Osteocyte (in vitro differentiated cells): ENCODE measurements around the gene DDB1. TPM values are rescaled to one million over a fixed set of nuclear protein-coding genes. Genes with fewer than 3 reads are reported as not detected.

Experiments
- DNase-seq: peaks from one replicate; pipeline ENCODE4 v3.0.0; 2021; ENCODE audit warnings: mixed read lengths; ENCODE audit not compliant: unreplicated experiment; ENCODE audit errors: extremely low spot score
- H3K27ac Mint-ChIP-seq: one replicate; pipeline ENCODE4 v1.8.0; 2021; ENCODE audit warnings: mild to moderate bottlenecking, mixed read lengths; ENCODE audit not compliant: unreplicated experiment
- H3K27me3 Mint-ChIP-seq: one replicate; pipeline ENCODE4 v1.8.0; 2021; ENCODE audit warnings: mixed read lengths; ENCODE audit not compliant: unreplicated experiment
- H3K36me3 Mint-ChIP-seq: one replicate; pipeline ENCODE4 v1.8.0; 2021; ENCODE audit warnings: mixed read lengths; ENCODE audit not compliant: unreplicated experiment
- H3K4me1 Mint-ChIP-seq: one replicate; pipeline ENCODE4 v1.8.0; 2021; ENCODE audit warnings: mixed read lengths; ENCODE audit not compliant: unreplicated experiment
- H3K4me3 Mint-ChIP-seq: one replicate; pipeline ENCODE4 v1.8.0; 2021; ENCODE audit warnings: mild to moderate bottlenecking, moderate library complexity, mixed read lengths; ENCODE audit not compliant: unreplicated experiment
- H3K9me3 Mint-ChIP-seq: one replicate; pipeline ENCODE4 v1.8.0; 2021; ENCODE audit warnings: mixed read lengths; ENCODE audit not compliant: unreplicated experiment
- total RNA-seq: library from RNA; stranded (reverse); gene quantifications from 2 replicates; pipeline ENCODE4 v1.2.1, GENCODE V29; 2021
- TF ChIP-seq, protein P1 (sequence below): fragments of 200-600 bp; sonication (generic); IDR thresholded peaks from 2 replicates; pipeline ENCODE4 v1.5.0; 2021; ENCODE audit warnings: antibody characterized with exemption, mild to moderate bottlenecking, moderate library complexity

Gene DDB1
- total RNA-seq, 1 donor from 2014 or later = 266 TPM

DNA sequence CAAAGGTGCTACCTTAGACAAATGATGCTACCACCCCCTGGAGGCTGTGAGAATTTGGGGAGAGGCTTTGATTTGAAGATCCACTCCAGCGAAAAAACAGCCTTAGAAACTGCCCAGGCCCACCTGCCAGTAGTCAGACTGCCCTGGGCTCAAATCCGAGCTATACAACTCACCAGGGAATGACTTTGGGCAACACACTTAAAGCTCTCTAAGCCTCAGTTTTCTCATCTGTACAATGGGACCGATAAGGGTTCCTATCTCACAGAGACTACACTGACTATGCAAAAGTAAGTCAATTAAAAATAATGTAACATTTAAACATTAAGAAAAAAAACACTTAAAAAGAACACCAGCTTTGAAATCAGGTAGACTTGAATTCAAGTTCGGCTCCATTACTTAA, 57.7 kb downstream of the DDB1 start:
- Mint-ChIP-seq H3K27ac (no peak overlapping the region), H3K9me3 (no peaks in the 10 kb centered on the region), H3K27me3 (no peaks in the 10 kb centered on the region), H3K36me3 (peaks cover 3% of the 10 kb centered on the region), H3K4me1 (peaks cover 17% of the 10 kb centered on the region), H3K4me3 (no peak overlapping the region)
- DNase-seq = no peak
- TF ChIP-seq, protein P1, sequence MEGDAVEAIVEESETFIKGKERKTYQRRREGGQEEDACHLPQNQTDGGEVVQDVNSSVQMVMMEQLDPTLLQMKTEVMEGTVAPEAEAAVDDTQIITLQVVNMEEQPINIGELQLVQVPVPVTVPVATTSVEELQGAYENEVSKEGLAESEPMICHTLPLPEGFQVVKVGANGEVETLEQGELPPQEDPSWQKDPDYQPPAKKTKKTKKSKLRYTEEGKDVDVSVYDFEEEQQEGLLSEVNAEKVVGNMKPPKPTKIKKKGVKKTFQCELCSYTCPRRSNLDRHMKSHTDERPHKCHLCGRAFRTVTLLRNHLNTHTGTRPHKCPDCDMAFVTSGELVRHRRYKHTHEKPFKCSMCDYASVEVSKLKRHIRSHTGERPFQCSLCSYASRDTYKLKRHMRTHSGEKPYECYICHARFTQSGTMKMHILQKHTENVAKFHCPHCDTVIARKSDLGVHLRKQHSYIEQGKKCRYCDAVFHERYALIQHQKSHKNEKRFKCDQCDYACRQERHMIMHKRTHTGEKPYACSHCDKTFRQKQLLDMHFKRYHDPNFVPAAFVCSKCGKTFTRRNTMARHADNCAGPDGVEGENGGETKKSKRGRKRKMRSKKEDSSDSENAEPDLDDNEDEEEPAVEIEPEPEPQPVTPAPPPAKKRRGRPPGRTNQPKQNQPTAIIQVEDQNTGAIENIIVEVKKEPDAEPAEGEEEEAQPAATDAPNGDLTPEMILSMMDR = no peak

DNA sequence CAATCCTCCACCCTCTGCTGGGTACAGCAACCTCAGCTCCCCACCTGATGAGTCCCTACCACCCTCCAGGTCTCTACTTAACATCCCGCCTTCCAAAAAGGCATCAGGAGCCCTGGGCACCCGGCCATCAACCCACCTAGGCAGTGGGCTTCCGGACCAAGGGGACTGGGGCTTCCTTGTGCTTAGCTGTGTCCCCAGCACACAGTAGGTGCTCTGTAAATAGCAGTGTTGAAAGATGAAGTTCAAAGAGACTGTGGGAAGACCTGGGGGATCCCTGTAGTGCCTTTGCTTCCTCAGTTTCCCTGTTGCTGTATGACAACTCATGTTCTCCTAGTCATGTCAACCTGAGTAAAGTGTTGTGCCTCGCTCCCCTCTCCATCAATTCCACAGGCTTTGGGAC, 58.8 kb downstream of the DDB1 start:
- H3K27ac Mint-ChIP-seq = no peak overlapping the region
- TF ChIP-seq, protein P1 = no peak
- no peak overlapping the region for H3K4me3 Mint-ChIP-seq
- peaks cover 16% of the 10 kb centered on the region for H3K4me1 Mint-ChIP-seq
- no peaks in the 10 kb centered on the region for H3K9me3 Mint-ChIP-seq
- DNase-seq = no peak
- H3K36me3 Mint-ChIP-seq = peaks cover 3% of the 10 kb centered on the region
- no peaks in the 10 kb centered on the region for H3K27me3 Mint-ChIP-seq

DNA sequence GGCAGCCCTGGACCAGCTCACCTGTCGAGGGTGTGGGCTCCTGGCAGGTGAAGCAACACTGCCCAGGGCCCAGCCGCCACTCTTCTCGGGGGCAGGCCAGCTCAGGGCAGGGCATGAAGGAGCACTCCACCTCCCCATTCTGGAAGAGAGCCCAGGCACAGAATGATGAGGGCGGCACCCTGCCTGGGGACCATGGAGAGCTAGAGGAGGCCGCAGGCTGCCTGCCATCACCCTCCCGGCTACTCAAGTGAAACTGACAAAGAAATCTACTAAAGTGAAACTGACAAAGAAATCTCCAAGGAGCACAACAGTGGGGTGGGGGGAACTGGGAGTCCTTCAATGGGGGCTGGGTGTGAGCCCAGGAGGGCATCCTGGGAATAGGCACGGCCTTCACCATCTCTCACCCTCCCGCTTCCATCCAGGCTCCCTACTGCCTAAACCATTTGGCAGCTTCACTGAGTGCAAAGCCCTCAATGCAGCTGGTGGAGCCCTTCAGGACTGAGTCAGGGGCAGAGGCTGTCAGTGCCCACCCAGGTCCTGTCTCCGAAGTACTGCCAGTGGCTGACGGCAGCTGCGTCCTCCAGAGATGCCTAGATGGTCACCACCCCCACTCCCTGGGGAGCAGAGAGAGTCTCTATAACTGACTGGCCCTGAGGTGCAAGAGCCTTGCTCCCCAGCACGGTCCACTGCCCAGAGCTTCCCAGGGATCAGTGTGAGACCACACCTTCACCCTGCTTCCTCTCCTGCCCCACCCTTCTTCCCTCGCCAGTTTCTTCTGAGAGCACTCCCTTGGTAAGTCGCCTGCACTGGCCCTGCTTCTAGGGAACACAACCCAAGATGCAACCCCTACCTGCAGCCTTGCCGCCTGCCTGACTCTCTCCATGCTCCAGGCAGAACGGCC, 59.5 kb downstream of the DDB1 start:
- Mint-ChIP-seq H3K4me3 (no peak overlapping the region), H3K27ac (no peak overlapping the region), H3K4me1 (peaks cover 13% of the 10 kb centered on the region), H3K27me3 (no peaks in the 10 kb centered on the region), H3K36me3 (peaks cover 3% of the 10 kb centered on the region), H3K9me3 (no peaks in the 10 kb centered on the region)
- DNase-seq = no peak
- TF ChIP-seq, protein P1 = no peak

DNA sequence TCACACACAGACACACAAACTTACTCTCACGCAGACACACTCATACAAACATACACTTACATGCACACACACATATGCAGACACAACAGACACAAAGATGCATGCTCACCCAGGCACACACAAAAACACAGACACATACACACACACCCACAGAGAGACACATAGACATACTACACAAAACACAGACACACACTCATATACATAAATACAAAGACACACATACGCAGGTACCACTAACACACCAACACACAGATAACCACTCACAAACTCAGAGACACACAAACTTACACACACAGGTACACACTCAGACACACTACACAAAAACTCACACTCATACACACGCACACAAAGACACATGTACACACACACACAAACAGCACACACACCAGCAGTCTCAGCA, 60.2 kb downstream of the DDB1 start:
- Mint-ChIP-seq H3K27ac (no peak overlapping the region), H3K36me3 (peaks cover 4% of the 10 kb centered on the region), H3K4me1 (peaks cover 6% of the 10 kb centered on the region), H3K4me3 (no peak overlapping the region), H3K9me3 (no peaks in the 10 kb centered on the region), H3K27me3 (no peaks in the 10 kb centered on the region)
- TF ChIP-seq, protein P1 = no peak
- no peak for DNase-seq

DNA sequence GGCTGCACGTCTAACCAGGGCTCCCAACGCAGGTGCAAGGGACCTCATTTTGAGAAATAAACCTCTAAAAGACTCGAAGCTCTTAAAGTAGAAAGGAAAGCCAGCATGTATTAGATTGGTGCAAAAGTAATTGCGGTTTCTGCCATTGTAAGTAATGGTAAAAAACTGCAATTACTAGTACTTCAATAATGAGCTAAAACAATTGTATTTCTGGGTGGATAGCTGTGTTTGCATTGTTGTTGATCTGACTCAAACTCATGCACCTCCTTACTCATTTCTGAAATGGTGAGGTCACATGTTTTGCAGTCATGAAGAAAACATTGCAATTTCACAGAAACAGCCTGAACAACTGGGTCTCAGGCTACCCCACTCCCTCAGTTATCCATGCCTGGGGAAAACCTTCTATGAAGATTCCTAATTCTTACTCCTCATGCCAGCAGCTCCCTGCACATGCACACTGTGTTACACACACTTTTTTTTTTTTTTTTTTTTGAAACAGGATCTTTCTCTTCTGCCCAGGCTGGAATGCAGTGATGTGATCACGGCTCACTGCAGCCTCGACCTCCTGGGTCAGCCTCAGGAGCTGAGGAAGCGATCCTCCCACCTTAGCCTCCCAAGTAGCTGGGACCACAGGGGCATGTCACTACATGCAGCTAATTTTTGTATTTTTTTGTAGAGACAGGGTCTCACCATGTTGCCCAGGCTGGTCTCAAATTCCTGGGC, 62.4 kb downstream of the DDB1 start:
- DNase-seq = no peak
- Mint-ChIP-seq H3K27ac (no peak overlapping the region), H3K36me3 (peaks cover 4% of the 10 kb centered on the region), H3K9me3 (no peaks in the 10 kb centered on the region), H3K27me3 (no peaks in the 10 kb centered on the region), H3K4me1 (peaks cover 2% of the 10 kb centered on the region), H3K4me3 (no peak overlapping the region)
- TF ChIP-seq, protein P1 = no peak
